Stomach smooth muscle (tissue), 2 donors: ENCODE data around the gene KNCN.

Source experiments
- H3K27ac ChIP-seq: one replicate; pipeline ENCODE4 v1.7.0; 2013; ENCODE audit warnings: mild to moderate bottlenecking, low read length, inconsistent platforms
- H3K27me3 ChIP-seq, 2 donors: one replicate each; pipeline ENCODE4 v1.7.0; 2013; ENCODE audit warnings: low read length in 2 of 2; ENCODE audit not compliant: insufficient read depth in 2 of 2, control insufficient read depth in 1 of 2
- H3K36me3 ChIP-seq, 2 donors: one replicate each; pipeline ENCODE4 v1.7.0; 2013; ENCODE audit warnings: low read length in 2 of 2; ENCODE audit not compliant: control insufficient read depth in 2 of 2, insufficient read depth in 2 of 2
- H3K4me1 ChIP-seq: one replicate; pipeline ENCODE4 v1.7.0; 2013; ENCODE audit warnings: low read length; ENCODE audit not compliant: control insufficient read depth, insufficient read depth
- H3K4me3 ChIP-seq, 2 donors: one replicate each; pipeline ENCODE4 v1.7.0; 2013; ENCODE audit warnings: low read length in 2 of 2
- H3K9ac ChIP-seq, 2 donors: one replicate each; pipeline ENCODE4 v1.7.0; 2013; ENCODE audit warnings: low read length in 2 of 2, mild to moderate bottlenecking in 1 of 2
- H3K9me3 ChIP-seq, 2 donors: one replicate each; pipeline ENCODE4 v1.7.0; 2013; ENCODE audit warnings: low read length in 2 of 2; ENCODE audit not compliant: control insufficient read depth in 2 of 2
- donor health status: healthy.
- donor health status: Pancreatic carcinoma.

The KNCN gene

DNA sequence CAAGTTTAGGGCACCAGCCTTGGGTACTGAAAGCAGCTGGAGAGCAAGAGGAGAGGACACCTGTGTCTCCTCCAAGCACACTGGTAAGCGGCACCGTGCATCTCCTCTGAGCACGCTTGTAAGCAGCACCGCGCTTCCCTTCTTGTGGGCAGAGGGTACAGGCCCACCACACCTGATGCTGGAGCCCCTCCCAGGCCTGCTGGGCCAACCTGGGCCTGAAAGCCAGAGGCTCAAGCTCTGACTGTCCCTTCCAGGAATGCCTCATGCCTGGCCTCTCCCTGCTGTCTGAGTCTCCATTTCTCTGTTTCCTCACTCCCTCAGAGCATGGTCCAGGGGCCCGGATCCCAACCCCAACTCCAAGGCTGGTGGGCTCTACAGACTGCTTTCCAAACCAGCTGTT lies 35.9 kb downstream of the KNCN start:
- H3K9me3 ChIP-seq, result no peaks in the 10 kb centered on the region
- peaks cover 7 to 20% of the 10 kb centered on the region in 2 donors for H3K27me3 ChIP-seq
- no peak overlapping the region for H3K9ac ChIP-seq
- no peaks in the 10 kb centered on the region for H3K4me1 ChIP-seq
- H3K36me3 ChIP-seq, result no peaks in the 10 kb centered on the region
- H3K4me3 ChIP-seq, result no peak overlapping the region
- H3K27ac ChIP-seq, result no peak overlapping the region

GRCh38 chr1:46513536-46513935 lies 37.9 kb downstream of the KNCN start:
- H3K4me1 ChIP-seq, result no peaks in the 10 kb centered on the region
- peaks cover 7 to 22% of the 10 kb centered on the region in 2 donors for H3K27me3 ChIP-seq
- no peak overlapping the region for H3K9ac ChIP-seq
- no peaks in the 10 kb centered on the region for H3K9me3 ChIP-seq
- no peak overlapping the region for H3K27ac ChIP-seq
- no peak overlapping the region for H3K4me3 ChIP-seq
- no peaks in the 10 kb centered on the region for H3K36me3 ChIP-seq

DNA sequence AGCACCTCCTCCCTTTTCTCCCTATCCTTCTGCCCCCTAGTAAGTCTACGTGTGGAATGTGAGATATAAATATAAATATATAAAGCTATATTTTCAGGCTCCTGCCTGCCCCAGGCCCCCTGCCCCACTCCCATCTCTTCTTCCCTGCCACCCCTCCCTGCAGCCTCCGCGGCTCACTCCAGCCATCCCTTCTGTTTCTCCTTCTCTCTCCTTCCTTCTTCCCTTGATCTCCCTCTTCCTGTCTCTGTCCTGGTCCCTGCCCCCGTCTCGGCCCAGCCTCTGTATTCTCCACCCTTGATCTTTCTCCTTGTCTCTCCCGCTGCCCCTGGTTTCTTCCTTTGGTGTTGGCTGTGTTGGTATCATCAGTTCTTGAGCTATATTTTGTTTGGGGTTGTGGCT lies 38.7 kb downstream of the KNCN start:
- H3K27ac ChIP-seq, result no peak overlapping the region
- no peaks in the 10 kb centered on the region for H3K4me1 ChIP-seq
- no peaks in the 10 kb centered on the region for H3K36me3 ChIP-seq
- H3K4me3 ChIP-seq, result no peak overlapping the region
- no peak overlapping the region for H3K9ac ChIP-seq
- no peaks in the 10 kb centered on the region for H3K9me3 ChIP-seq
- H3K27me3 ChIP-seq, result peaks cover 10 to 17% of the 10 kb centered on the region in 2 donors

DNA sequence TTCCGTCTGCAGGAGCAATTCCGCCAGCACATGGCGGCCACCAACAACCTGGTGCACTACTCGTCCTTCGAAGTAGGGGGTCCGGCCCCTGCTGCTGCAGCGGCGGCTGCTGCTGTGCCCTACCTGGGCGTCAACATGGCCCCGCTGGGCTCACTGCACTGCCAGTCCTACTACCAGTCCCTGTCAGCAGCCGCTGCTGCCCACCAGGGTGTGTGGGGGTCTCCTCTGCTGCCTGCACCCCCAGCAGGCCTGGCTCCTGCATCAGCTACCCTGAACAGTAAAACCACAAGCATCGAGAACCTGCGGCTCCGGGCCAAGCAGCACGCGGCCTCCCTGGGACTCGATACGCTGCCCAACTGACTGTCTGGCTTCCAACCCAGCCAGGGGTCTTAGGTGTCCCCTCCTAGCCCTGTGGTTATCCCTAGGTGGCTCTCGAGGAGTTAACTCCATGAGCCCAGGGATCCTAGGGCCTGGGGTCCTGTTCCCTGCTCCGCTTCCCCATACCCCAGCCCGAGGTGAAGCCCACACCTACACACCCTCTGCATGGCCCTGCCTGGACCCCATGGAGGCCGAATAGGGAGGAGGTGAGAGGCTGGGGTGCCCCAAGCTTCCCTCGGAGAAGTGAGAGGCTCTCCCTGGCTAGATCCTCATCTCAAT lies 39.2 kb downstream of the KNCN start:
- H3K27me3 ChIP-seq, result peaks cover 12 to 16% of the 10 kb centered on the region in 2 donors
- H3K4me3 ChIP-seq, result no peak overlapping the region
- H3K36me3 ChIP-seq, result no peaks in the 10 kb centered on the region
- H3K27ac ChIP-seq, result no peak overlapping the region
- H3K9ac ChIP-seq, result no peak overlapping the region
- no peaks in the 10 kb centered on the region for H3K4me1 ChIP-seq
- no peaks in the 10 kb centered on the region for H3K9me3 ChIP-seq

GRCh38 chr1:46510998-46511365 lies 40.5 kb downstream of the KNCN start:
- no peaks in the 10 kb centered on the region for H3K9me3 ChIP-seq
- peaks cover 7% of the 10 kb centered on the region in 2 donors for H3K27me3 ChIP-seq
- H3K4me1 ChIP-seq, result no peaks in the 10 kb centered on the region
- H3K27ac ChIP-seq, result no peak overlapping the region
- H3K4me3 ChIP-seq, result no peak overlapping the region
- no peaks in the 10 kb centered on the region for H3K36me3 ChIP-seq
- H3K9ac ChIP-seq, result no peak overlapping the region

DNA sequence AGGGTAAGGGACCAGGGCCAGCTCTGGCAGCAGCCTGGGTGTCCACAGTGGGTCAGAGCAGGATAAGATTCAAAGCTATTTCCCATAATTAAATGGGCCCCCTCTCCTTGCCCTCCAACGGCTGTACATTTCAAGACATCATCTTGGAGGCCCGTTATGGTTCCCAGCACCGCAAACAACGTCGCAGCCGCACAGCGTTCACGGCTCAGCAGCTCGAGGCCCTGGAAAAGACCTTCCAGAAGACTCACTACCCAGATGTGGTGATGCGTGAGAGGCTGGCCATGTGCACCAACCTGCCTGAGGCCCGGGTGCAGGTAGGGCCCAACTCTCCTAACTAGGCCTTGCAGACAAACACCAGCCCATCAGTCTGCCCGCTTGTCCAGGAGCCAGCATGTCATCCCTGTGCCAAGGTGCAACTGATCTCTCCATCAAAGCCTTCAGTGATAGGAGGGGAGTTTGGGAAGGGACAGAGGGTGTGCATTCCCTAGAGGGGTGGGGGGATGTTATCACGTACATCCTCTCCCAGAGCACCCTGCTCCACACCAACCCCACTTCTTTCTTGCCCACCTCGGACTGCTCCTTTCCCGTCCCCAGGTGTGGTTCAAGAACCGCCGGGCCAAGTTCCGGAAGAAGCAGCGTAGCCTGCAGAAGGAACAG lies 41.0 kb downstream of the KNCN start:
- no peak overlapping the region for H3K9ac ChIP-seq
- H3K27me3 ChIP-seq, result peaks cover 5 to 7% of the 10 kb centered on the region in 2 donors
- no peak overlapping the region for H3K27ac ChIP-seq

DNA sequence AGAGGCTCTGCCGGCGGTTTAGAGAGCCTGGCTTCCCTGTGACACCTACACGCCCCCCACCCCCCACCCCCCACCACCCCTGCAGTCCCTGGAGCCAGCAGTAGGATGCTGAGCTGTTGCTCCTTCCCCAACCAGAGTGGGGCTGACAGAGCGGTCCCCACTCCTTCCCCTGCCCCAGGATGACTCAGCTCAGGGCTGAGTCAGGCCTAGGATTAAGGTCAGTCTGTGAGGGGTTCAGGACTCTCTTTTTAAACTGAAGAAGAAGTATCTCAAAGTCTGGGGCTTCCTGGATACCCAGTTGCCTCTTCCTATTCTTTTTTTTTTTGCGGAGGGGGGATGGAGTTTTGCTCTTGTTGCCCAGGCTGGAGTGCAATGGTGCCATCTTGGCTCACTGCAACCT lies 42.7 kb downstream of the KNCN start:
- Histone ChIP-seq H3K4me3 (no peak overlapping the region), H3K9ac (no peak overlapping the region), H3K36me3 (no peaks in the 10 kb centered on the region), H3K9me3 (no peaks in the 10 kb centered on the region), H3K27me3 (peaks cover 5 to 7% of the 10 kb centered on the region in 2 donors), H3K27ac (no peak overlapping the region), H3K4me1 (no peaks in the 10 kb centered on the region)

More for the DNA sequence above, 41.0 kb downstream of the KNCN start:
- no peaks in the 10 kb centered on the region for H3K4me1 ChIP-seq
- H3K9me3 ChIP-seq, result no peaks in the 10 kb centered on the region
- no peaks in the 10 kb centered on the region for H3K36me3 ChIP-seq
- no peak overlapping the region for H3K4me3 ChIP-seq

- H3K9me3 ChIP-seq, result no peaks in the 10 kb centered on the region
- H3K4me1 ChIP-seq, result no peaks in the 10 kb centered on the region
- H3K36me3 ChIP-seq, result no peaks in the 10 kb centered on the region
- peaks cover 5 to 8% of the 10 kb centered on the region in 2 donors for H3K27me3 ChIP-seq
- no peak overlapping the region for H3K9ac ChIP-seq
- H3K27ac ChIP-seq, result no peak overlapping the region
- no peak overlapping the region for H3K4me3 ChIP-seq
Measured at GRCh38 chr1:46506470-46507219, 44.8 kb downstream of the KNCN start.

DNA sequence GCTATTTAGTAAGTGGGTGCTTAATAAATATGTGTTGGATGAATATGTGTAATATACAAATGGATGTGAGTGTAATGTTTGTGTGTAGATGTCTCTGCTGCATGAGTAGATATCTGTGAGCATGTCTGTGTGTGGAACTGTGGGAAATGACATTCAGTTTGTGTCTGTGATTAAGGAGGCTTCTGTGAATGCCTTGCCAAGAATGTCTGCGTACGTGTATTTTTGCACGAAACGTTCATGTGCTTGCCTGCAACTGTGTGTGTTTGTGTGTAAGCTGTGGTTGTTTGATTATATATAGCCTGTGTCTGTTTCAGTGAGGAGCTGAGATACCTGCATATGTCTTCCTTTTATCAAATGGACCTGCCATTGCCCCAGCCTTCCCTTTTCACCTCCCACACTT lies 48.0 kb downstream of the KNCN start:
- H3K27ac ChIP-seq, result no peak overlapping the region
- no peaks in the 10 kb centered on the region for H3K9me3 ChIP-seq
- H3K4me3 ChIP-seq, result no peak overlapping the region
- no peaks in the 10 kb centered on the region for H3K4me1 ChIP-seq
- H3K9ac ChIP-seq, result no peak overlapping the region
- H3K36me3 ChIP-seq, result no peaks in the 10 kb centered on the region
- H3K27me3 ChIP-seq, result peaks cover 5 to 10% of the 10 kb centered on the region in 2 donors

GRCh38 chr1:46501528-46501927 lies 49.9 kb downstream of the KNCN start:
- Histone ChIP-seq H3K27me3 (peaks cover 0 to 10% of the 10 kb centered on the region in 2 donors), H3K4me1 (no peaks in the 10 kb centered on the region), H3K9me3 (no peaks in the 10 kb centered on the region), H3K36me3 (no peaks in the 10 kb centered on the region), H3K9ac (no peak overlapping the region), H3K27ac (no peak overlapping the region), H3K4me3 (no peak overlapping the region)

DNA sequence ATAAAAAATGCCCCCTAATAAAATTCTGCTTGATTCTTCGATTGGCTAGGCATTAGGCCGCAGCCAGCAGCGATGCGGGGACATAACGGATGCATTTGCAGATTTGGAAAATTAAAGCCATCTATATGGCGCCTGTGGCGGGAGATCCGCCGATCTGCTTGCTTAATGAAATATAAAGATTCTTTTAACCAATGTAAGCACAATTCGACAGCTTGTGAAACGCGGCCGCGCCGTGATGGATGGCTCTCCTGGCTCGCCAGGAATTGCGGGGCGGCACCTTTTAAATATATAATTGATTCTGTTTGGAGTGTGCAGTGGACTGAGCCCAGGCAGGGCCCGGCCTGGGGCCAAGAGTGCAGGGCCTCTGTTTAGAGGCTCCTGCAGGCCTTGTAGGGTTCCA lies 53.8 kb downstream of the KNCN start:
- Histone ChIP-seq H3K27me3 (peaks cover 20 to 33% of the 10 kb centered on the region in 2 donors), H3K9ac (no peak overlapping the region), H3K27ac (no peak overlapping the region), H3K4me3 (no peak overlapping the region), H3K4me1 (no peaks in the 10 kb centered on the region), H3K36me3 (no peaks in the 10 kb centered on the region), H3K9me3 (no peaks in the 10 kb centered on the region)
